Measurements from ENCODE around the gene CGRRF1. TPM values are rescaled to one million over a fixed set of nuclear protein-coding genes. Genes with fewer than 3 reads are reported as not detected.

CGRRF1 gene
- total and polyA plus RNA-seq, 2 of the 13 experiments (the other 11 are each of a cell fraction or from before 2014, with no cell fraction given): 16.8 to 18.2 TPM

DNA sequence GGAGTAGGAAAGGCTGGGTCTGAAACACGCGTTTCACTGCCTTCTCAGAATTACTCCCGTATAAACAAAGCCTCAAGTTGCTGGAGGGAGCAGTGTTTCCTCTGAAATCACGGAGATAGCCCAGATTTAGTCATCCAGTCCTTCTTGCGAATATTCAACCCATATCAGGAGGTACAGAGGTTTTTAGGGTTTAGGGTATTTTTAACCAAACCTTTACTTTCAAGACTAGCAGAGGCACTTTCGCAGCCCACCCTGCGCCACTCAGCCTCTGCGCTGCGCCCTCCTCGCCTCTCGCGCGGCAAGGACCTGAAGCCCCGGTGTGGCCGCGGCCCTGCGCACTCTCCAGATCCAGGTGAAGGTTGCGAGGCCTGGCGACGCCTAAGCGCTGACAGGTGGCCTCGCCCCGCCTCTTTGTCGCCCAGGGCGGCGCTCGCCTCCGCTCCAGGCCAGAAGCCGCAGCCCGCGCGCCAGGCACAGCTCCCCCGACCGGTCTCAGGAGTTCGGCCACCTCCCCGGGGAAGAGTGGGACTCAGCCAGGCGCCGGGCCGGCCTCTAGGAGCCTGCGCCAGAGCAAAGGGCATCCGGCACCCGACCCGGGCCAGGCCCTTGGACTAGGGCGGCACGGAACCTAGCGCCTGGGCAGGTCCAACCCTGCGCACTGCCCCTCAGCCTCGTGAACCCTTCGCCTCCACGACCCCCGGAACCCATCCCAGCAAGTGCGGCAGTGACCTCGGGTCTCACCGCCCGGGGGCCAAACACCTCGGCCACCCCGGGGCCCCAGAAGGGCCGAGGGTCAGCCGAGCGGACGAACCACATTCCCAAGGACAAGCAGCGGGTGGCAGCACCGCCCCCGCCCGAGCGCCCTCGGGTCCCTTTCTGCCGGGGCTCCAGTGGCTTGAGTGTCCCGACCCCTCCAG lies 55.4 kb downstream of the CGRRF1 start (continued):
- no peak for TF ChIP-seq ZFP62 (CRISPR knock-in tag; IDR thresholded peaks at IDR 0.05)
- 0 out of 2 replicates have a peak, but pooled peaks have one; percentile 60 for TF ChIP-seq ZNF329 (CRISPR knock-in tag; IDR thresholded peaks at IDR 0.05; ENCODE audit: low read depth)
- no peak for TF ChIP-seq PRPF4 (IDR thresholded peaks at IDR 0.05; ENCODE audit: low read depth, low read length, poor library complexity, severe bottlenecking)
- TF ChIP-seq HNRNPUL1 (IDR thresholded peaks at IDR 0.05; ENCODE audit: low read depth, low read length): peak; percentile 33; the same call in 1 of the 2 replicates
- peak; percentile 43; the same call in 1 of the 2 replicates for TF ChIP-seq ZNF136 (CRISPR knock-in tag; IDR thresholded peaks at IDR 0.05; ENCODE audit: low read depth)
- TF ChIP-seq MTA3 (CRISPR knock-in tag; IDR thresholded peaks at IDR 0.05): no peak
- peak; percentile 43 for TF ChIP-seq AGO1 (IDR thresholded peaks at IDR 0.05; ENCODE audit: low read depth, low read length, poor library complexity, severe bottlenecking)
- TF ChIP-seq, protein P1, sequence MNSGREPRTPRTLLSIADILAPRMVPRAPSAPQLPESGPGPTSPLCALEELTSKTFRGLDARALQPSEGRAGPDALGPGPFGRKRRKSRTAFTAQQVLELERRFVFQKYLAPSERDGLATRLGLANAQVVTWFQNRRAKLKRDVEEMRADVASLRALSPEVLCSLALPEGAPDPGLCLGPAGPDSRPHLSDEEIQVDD (CRISPR knock-in tag; IDR thresholded peaks at IDR 0.05; ENCODE audit: borderline replicate concordance): no peak
- TF ChIP-seq FOXP1 (IDR thresholded peaks at IDR 0.05): no peak
- no peak for TF ChIP-seq FOXP1 (CRISPR knock-in tag; IDR thresholded peaks at IDR 0.05)
- TF ChIP-seq, protein P2, sequence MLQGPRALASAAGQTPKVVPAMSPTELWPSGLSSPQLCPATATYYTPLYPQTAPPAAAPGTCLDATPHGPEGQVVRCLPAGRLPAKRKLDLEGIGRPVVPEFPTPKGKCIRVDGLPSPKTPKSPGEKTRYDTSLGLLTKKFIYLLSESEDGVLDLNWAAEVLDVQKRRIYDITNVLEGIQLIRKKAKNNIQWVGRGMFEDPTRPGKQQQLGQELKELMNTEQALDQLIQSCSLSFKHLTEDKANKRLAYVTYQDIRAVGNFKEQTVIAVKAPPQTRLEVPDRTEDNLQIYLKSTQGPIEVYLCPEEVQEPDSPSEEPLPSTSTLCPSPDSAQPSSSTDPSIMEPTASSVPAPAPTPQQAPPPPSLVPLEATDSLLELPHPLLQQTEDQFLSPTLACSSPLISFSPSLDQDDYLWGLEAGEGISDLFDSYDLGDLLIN (CRISPR knock-in tag; IDR thresholded peaks at IDR 0.05; ENCODE audit: borderline replicate concordance): no peak
- peak; percentile 70; the same call in 1 of the 2 replicates for TF ChIP-seq ZSCAN31 (CRISPR knock-in tag; IDR thresholded peaks at IDR 0.05; ENCODE audit: low read depth)
- TF ChIP-seq CBX1 (IDR thresholded peaks at IDR 0.05; ENCODE audit: low read depth): peak; percentile 60
- peak; percentile 58; the same call in 1 of the 2 replicates for TF ChIP-seq NKX3-1 (CRISPR knock-in tag; IDR thresholded peaks at IDR 0.05)
- peak; percentile 60; the same call in 1 of the 2 replicates for TF ChIP-seq GFI1 (CRISPR knock-in tag; IDR thresholded peaks at IDR 0.05; ENCODE audit: borderline replicate concordance)
- TF ChIP-seq SPEN (CRISPR knock-in tag; IDR thresholded peaks at IDR 0.05; ENCODE audit: low read depth): peak; percentile 70
- peak; percentile 89; the same call in 1 of the 2 replicates for TF ChIP-seq PHF21A (CRISPR knock-in tag; IDR thresholded peaks at IDR 0.05)
- TF ChIP-seq, protein P3, sequence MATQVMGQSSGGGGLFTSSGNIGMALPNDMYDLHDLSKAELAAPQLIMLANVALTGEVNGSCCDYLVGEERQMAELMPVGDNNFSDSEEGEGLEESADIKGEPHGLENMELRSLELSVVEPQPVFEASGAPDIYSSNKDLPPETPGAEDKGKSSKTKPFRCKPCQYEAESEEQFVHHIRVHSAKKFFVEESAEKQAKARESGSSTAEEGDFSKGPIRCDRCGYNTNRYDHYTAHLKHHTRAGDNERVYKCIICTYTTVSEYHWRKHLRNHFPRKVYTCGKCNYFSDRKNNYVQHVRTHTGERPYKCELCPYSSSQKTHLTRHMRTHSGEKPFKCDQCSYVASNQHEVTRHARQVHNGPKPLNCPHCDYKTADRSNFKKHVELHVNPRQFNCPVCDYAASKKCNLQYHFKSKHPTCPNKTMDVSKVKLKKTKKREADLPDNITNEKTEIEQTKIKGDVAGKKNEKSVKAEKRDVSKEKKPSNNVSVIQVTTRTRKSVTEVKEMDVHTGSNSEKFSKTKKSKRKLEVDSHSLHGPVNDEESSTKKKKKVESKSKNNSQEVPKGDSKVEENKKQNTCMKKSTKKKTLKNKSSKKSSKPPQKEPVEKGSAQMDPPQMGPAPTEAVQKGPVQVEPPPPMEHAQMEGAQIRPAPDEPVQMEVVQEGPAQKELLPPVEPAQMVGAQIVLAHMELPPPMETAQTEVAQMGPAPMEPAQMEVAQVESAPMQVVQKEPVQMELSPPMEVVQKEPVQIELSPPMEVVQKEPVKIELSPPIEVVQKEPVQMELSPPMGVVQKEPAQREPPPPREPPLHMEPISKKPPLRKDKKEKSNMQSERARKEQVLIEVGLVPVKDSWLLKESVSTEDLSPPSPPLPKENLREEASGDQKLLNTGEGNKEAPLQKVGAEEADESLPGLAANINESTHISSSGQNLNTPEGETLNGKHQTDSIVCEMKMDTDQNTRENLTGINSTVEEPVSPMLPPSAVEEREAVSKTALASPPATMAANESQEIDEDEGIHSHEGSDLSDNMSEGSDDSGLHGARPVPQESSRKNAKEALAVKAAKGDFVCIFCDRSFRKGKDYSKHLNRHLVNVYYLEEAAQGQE (IDR thresholded peaks at IDR 0.05; ENCODE audit: borderline replicate concordance in 1 of 2, low read depth in 1 of 2, low read length in 2 of 2): no peak; a peak in 1 of 4 replicates
- 0 out of 2 replicates have a peak, but pooled peaks have one; percentile 30 for TF ChIP-seq ZFYVE20 (CRISPR knock-in tag; IDR thresholded peaks at IDR 0.05; ENCODE audit: borderline replicate concordance, low read depth)
- TF ChIP-seq MTF2 (CRISPR knock-in tag; IDR thresholded peaks at IDR 0.05; ENCODE audit: borderline replicate concordance): peak; percentile 88; the same call in 1 of the 2 replicates
- peak; percentile 53; the same call in 1 of the 2 replicates for TF ChIP-seq ZNF782 (CRISPR knock-in tag; IDR thresholded peaks at IDR 0.05; ENCODE audit: borderline replicate concordance)
- peak; percentile 60; the same call in 1 of the 2 replicates for TF ChIP-seq ZNF772 (CRISPR knock-in tag; IDR thresholded peaks at IDR 0.05)
- 0 out of 2 replicates have a peak, but pooled peaks have one; percentile 29 for TF ChIP-seq SMAD9 (CRISPR knock-in tag; IDR thresholded peaks at IDR 0.05)

Measured in HepG2 (cell line).